Activated CD4-positive, alpha-beta T cell treated with anti-CD3 and anti-CD28 coated beads, Interleukin-10, Interleukin-2, amounts not matched to agents 100 ng/mL and 50 ng/mL, durations not matched to agents 16 hours and 8 hours (primary cell): ENCODE measurements around the gene EID3.
"Not testable (repeated sequence)": the region's sequence is repeated elsewhere in the genome, so short reads cannot be mapped to it uniquely, and the experiment has no call there.

Source experiments
- DNase-seq: peaks from one replicate; pipeline ENCODE4 v3.0.0-alpha.2; 2020

The EID3 gene

DNA sequence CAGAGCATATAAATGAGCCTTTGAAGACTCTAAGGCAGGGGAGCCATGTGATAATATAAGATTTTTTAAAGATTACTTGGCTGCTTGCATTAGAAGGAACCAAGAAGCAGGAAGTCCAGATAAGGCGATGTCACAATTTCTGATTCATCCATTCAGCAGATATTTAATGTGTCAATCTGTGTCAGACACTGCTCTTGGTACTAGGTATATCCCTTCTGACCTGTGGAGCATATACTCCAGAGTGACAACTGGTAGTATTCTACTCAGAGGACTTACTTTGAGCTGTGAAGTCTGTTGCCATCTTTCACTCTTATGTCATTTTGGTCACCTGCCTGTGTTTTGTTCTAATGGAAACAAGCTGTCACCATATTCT is 10.7 kb downstream of the EID3 start:
- no peak for DNase-seq

DNA sequence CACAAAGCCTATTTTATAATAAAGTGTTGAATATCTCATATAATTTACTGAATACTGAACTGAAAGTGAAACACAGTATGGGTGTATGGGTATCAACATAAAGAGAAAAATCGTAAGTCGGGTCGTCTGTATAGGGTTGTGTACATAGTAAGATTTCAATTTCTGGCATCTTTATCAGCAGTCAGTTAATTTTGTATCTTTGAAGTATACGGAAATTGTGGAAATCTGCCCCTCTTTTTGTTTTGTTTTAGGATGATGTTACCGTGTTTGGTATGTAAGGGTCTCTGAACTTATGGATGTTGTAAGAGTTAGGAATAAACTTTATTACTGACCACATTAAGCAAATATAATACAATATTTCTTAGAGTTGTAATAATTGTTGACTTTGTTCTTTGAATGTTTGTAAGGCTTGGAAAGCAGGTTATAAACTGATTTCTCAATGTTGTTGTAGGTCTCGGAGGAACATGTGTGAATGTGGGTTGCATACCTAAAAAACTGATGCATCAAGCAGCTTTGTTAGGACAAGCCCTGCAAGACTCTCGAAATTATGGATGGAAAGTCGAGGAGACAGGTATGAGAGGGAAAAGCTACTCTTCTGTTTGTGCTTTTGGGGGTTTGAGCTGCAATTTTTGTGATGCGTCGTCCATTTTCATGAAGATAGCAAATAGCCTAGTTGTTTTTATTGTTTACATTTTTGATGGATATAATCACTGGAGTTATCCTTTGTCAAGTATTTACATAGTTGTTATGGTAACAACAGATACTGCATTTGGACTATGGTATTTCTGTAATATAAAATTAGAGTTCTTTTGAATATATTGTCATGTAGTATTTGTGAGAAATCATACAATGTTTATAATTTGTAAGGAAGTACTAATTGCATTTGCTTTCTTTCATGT is 12.0 kb downstream of the EID3 start:
- DNase-seq = no peak

DNA sequence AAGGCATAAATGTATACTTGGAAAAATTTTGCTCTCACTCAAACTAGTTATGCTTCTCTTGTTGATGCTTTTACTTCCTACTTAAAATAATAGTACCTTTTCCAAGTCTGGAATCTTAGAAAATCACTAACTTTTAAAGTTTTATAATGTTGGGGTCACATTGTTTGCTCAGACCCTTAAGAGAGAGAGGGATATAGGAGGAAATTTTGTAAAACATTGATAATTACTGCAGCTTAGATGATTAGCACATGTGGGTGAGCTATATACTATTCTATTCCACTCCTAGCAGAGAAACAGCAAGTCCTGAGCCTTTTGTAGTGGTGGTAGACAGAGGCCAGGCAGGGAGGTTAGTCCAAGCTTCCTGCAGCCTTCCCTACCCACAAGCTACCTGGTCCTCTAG is 13.4 kb downstream of the EID3 start:
- DNase-seq = no peak

DNA sequence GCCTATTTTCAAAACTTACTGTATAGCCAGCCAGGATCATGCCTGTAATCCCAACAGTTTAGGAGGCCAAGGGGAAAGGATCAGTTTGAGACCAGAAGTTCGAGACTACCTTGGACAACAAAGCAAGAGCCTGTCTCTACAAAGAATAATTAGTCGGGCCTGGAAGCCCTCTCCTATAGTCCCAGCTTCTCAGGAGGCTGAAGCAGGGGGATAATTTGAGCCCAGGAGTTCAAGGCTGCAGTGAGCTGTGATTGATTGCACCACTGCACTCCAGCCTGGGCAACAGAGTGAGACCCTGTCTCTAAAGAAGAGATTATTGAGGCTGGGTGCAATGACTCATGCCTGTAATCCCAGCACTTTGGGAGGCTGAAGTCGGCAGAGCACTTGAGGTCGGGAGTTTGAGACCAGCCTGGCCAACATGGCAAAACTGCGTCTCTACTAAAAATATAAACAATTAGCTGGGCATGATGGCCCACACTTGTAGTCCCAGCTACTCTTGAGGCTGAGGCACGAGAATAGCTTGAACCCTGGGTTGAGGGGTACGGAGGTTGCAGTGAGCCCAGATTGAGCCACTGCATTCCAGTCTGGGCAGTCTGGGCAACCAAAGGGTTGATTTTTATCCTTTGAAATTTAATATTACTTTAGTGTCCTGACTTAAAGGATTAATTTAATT is 14.1 kb downstream of the EID3 start:
- no peak for DNase-seq

DNA sequence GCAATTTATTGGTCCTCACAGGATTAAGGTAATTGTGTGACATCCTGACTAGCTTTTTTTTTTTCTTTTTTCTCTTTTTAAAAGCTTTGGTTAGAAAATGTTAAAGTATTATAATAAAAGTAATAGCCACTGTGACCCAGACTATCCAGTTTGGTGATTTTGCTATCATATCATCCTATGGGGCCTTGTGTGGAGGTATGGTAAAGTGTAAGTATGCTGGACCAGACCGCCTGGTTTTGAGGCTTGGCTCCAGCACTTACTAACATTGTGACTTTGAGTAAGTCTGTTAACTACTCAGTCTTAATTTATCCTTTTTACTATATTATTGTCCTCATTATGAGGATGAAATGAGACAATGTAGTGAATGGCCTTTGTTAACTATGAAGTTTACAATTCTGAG is 15.5 kb downstream of the EID3 start:
- no peak for DNase-seq

DNA sequence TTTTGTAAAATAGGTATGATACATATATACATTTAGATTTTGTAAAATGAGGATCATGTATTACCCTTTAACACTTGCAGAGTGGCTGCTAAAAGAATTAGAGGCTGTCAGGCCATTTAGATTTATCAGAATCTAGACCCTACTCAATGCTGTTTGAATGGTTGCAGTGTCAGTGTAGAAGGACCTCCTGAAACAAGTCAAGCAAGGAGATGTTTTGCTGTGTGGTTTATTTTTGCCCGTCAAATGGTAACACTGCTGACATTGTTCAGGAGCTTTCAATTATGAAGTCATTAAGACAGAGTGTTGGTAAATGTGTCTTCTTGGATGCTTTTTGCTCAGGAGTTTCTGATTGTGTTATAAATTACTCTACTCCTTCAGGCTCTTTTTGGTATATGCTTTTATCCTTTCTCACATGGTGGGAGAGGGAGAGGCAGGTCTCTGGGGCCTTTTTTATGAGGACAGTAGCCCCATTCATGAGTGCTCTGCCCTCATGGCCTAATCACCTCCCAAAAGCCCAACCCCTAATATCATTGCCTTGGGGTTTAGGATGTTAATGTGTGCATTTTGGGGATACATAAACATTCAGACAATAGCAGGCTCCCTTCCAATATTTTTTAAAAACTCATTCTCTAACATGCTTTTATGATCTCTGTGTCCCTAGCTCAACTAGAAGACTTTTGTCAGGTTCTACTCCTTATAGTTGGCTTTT is 16.5 kb downstream of the EID3 start:
- no peak for DNase-seq

DNA sequence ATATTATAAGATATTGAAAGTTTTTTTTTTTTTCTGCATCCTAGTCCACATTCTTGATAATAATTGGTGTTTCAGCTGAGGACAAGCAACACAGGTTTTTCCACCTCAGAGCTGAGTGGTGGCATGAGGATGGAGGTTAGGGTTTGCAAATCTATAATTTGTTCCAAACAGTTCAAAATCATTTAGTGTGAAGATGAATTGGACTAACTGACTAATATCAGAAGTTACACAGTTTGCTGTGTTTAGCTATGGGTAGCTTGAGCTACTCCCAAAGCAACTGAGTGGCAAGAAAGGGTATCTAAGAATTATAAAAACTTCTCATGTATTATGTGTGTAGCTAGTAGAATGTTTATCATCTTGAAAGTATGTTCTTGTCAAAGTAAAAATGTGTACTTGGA is 17.1 kb downstream of the EID3 start:
- DNase-seq = peak; percentile 18

DNA sequence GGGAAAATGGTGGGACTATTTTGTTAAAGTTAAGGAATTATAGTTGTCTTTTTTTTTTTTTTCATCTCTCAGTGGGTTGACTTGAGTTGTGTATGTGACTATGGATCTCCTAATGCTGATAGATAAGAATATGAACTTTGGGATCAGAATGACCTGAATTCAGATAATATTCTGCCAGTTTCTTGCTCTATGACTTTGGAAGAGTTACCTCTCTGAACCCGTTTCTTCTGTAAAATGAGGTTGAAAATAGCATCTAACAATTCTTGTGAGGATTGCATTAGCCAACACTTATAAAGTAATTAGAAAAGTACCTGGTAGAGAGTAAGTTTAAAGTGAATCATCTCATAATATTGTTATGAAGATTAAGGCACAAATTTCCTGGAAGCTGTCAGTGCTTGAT is 18.4 kb downstream of the EID3 start:
- DNase-seq = no peak

DNA sequence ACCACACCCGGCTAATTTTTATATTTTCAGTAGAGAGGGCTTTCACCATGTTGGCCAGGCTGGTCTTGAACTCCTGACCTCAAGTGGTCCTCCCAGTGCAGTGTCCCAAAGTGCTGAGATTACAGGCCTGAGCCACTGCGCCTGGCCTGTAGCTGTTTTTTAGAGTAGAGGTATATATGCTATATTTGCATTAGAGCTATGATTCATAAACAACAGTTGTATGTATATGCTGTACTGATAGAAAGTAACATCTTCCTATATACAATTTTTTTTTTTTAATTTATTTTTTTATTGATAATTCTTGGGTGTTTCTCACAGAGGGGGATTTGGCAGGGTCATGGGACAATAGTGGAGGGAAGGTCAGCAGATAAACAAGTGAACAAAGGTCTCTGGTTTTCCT is 19.0 kb downstream of the EID3 start:
- DNase-seq = not testable (repeated sequence)

DNA sequence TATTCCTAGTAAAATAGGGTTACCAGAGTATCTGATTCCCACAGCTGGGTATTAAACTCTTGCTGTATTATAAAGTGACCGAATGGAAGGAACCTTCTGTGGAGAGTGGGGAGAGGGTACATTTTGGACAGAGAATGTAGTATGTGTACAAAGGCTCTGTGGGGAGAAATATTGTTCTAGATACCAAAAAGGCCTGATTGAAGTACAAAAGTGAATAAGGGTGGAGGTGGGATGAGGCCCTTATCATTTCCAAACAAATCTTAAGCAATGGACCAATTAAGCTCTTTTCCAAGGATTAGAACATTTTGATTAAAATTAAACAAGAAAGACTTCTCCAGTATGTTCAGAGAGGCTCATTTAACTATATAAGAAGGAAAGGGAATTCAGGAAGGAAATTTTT is 20.4 kb downstream of the EID3 start:
- DNase-seq = no peak

DNA sequence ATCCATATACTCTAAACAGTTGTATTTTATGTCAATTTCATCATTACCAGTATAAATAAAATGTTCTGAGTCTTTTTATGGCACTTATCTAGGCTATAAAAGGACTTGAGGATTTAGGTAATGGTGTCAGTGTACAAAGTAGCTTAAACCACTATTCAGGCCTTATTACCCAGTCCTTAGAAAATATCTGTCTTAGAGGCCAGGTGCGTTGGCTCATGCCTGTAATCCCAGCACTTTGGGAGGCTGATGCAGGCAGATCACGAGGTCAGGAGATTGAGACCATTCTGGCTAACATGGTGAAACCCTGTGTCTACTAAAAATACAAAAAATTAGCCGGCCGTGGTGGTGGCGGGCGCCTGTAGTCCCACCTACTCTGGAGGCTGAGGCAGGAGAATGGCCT is 24.7 kb downstream of the EID3 start:
- DNase-seq = not testable (repeated sequence)

DNA sequence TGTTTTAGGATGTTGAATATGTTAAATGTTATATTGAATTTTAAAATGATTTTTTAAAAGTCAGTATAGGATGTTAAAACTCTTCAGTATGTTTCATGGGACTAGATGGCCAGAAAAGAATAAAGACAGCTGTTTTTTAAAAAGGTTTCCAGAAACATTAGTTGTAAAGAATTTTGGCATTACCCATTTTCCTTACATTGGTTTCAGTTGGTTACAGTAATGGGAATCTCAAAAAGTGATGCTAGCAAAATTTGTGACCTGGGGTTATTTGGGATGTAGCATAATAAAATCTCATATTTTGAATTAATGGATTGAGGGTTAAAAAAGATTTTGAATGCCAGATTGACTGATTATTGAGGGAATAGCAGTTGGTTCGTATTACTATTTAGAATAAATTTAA is 25.3 kb downstream of the EID3 start:
- no peak for DNase-seq

DNA sequence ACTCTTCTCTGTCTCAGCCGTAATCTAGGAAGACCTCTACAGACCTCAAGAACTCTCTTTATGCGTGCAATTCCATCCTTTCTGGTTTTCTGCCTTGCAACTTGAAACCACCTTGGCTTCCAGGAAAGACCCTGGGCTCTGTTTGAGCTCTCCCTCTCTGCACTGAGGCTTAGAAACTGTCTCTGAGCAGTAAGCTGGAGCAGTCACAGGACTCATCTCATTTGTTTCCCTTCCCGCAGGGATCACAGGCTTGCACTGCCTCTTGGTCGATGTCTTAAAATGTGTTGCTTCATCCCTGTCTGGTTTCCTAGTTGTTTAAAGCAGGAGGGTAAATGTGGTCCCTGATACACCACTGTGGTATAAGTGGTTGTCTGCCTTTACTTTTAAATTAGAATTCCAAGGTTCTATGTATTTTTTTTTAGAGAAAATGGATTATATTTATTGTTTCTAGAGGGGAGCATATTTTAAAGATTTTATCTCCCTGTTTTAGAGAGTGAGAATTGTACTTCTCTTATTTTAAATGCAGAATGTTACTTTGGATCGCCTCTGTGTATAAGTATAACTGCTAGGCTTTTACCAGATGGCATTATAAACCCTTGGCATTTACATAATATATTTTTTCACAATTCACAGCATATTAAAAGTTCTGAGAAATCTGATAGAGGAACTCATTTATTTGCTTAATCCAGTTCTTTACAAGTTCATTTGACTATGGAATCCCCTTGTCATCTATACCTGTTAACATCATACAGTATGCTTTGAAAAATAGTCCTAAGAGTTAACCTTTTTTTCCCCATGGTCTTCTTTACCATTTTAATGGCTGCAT is 26.4 kb downstream of the EID3 start:
- no peak for DNase-seq

DNA sequence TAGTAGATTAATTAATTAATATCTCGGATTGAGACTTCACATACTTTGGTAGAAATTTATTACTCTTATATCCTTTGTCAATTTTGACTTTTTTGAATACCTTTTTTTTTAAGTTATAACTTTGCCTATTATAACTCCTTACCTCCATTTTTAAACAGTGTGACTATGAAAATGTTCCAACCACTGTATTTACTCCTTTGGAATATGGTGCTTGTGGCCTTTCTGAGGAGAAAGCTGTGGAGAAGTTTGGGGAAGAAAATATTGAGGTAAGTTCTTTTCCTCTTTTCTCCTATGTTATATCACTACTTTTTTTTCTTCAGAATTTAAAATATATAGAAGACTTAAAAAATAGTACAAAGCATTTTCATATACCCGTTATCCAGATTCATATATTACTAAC is 27.8 kb downstream of the EID3 start:
- DNase-seq = no peak

DNA sequence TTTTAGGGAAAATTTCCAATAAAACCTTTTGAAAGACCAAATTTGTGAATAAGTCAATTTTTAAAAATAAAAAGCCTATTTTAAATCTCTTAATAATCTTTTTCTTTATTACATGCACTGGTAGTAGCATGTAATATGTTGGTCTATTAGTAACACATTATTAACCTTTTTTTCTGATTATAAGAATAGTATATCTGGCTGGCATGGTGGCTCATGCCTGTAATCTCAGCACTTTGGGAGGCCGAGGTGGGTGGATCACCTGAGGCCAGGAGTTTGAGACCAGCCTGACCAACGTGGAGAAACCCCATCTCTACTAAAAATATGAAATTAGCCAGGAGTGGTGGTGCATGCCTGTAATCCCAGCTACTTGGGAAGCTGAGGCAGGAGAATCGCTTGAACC is 28.7 kb downstream of the EID3 start:
- not testable (repeated sequence) for DNase-seq

DNA sequence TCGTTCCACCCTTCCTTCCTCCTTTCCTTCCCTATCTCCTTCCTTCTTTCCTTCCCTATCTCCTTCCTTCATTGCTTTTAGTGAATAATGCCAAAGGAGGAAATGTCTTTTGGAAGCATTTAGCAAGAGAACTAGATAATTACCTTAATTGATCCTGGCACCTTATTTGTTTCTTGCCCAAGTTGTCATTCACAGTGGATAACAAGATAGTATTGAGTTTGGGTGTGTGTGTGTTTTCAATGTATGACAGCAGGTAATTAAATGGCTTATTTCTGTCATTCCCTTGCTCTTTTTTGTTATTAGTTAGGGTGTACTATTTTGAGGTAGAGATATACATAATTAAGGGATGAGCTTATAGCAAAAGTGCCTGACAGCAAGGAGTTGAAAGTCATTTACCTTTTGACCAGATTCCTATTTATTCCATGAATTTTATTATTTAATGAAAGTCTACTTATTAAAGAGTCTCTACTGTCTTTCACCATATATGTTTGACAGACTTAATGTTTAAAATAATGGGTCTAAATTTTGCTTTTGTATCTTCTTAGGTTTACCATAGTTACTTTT is 30.2 kb downstream of the EID3 start:
- no peak for DNase-seq

DNA sequence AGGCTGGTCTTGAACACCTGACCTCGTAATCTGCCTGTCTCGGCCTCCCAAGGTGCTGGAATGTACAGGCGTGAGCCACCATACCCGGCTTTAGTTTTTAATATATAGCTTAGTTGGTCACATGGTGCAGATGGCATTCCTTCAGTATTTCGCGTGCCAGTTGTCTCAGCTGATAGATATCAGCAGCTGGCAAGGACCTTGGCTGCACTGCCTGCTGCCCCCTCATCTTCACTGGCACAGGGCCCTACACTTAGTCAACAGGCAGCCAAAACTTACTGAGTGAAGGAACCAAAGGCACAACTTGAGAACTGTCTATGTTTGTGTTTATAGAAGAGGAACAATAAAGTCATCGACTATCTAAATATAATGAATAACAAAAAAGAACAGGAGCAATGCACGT is 31.0 kb downstream of the EID3 start:
- no peak for DNase-seq

DNA sequence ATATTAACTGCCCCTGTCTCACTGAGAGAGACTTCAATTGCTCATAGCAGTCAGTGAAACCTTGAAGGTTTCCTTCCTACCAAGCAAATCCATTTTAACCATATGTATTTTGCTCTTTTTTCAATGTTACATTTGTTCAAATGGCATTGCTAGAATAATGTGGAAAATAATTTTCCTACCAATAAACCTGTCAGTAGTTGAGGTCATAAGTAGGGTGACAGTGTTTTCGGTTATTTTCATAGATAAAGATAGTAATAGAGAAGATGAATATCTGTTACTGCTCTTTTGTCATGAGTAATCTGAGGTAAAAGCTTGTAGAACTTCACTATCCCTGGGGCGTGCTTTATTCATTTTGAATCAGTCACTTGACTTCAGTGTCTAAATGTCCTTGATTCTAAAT is 32.6 kb downstream of the EID3 start:
- no peak for DNase-seq

DNA sequence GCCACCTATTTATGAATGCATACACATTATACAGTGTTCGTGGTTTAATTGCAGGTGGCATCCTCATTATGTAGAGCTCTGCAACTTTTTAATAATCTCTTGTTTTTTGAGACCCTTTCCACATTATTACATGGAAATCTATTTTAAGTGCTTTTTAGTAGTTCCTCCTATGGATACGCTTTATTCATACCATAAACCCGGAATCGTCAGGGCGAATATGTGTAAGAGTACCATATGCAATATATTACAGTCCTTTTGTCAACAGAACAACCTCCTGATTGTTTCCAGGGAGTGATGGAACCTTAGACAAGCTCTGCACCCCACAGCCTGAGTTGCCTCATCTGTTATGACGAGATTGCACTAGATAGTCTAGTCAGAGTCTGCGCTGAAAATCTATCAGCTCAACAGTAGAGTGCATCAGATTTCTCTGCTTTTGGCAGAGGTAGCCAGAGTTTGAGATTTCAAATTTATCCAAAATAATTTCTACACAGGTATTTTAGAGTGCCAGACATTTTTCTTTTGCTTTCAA is 33.6 kb downstream of the EID3 start:
- DNase-seq = no peak

DNA sequence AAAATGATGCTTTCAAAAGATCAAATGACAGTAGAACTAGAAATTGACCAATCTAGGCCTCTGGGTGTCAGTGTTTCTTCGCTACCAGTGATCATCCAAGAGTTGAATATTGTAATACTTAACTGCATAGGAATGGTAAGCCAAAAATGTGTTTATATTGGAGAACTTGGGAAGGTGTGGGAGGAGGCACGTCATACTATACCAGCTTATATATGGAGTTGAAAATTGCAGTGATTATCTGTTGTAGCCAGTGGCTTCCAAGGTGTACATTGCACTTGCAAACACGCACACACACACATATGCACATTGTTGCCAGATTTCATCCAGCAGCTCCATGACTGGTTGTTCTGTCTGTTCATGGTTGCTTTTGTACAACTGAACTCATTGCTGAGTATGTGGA is 36.1 kb downstream of the EID3 start:
- DNase-seq = no peak

DNA sequence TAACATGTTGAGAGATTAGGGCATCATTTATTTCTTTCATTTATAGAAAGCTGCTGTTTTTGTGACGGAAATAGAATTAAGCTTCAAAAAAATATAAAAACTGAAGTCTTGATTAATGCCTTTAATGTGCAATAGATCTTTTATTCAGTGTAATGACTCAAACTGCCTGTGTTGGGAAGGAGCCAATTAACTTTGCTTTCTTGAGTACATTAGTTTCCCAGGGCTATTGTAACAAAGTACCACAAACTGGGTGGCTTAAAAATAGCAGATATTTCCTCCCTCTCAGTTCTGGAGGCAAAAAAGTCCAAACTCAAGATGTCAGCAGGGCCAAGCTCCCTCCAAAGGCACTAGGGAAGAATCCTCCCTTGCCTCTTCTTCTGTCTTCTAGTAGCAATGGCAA is 36.6 kb downstream of the EID3 start:
- no peak for DNase-seq

DNA sequence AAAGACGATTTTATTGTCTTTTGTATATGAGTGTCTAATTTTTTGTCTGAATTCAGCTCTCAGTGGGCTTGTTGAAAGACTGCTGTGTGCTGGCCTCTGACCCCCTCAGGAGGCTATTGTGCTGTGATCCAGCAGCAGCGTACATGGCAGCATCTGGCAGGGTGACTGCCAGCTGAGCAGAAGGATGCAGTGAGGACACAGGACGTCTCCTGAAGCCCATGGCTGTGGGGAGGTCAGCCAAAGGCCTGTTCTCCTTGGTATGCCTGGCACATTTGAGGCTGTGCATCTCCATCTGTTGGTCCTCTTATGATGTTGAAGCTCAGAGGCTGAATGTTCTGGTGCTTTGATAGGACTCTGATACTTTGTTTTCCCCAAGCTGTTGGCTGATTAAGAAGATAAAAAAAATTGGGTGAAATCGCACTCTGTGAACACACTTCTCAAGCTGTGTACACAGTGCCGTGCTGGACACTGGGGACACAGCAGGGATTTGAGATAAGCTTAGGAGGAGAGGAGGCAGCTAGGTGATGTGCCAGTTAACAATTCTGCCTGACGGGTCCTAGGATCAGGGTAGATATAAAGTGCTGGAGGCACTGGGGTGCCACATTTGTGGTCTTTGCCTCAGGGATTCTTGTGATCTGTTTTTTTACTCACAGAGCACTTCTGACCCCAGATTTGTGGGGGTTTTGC is 37.5 kb downstream of the EID3 start:
- DNase-seq = no peak
